HCT116 (cell line): ENCODE results near the gene AP1B1. TPM values are rescaled to one million over a fixed set of nuclear protein-coding genes. Genes with fewer than 3 reads are reported as not detected.

Experiments
- ATAC-seq: fragments of 200-7000 bp; cut with Tn5 transposase; 2 replicates; pipeline ENCODE4 v1.9.1; 2020; ENCODE audit warnings: mild to moderate bottlenecking, moderate library complexity
- BruUV-seq: library from RNA; stranded (reverse); fragments of 400-500 nt; replicated peaks from 2 replicates; lab custom pipeline; 2021; lab: Mats Ljungman, UMichigan
- CTCF ChIA-PET: fragments of 300-600 bp; sonication (Branson Sonifier 250); formaldehyde crosslinking; loops from one replicate; lab custom pipeline; 2021; ENCODE audit warnings: antibody characterized with exemption; lab: Charles Lee
- POLR2A ChIA-PET: fragments of 300-600, 350-600 bp; sonication (Branson Sonifier 250); formaldehyde crosslinking; loops from one replicate; lab custom pipeline; 2021; ENCODE audit warnings: antibody characterized with exemption; lab: Charles Lee
- RAD21 ChIA-PET, 2 experiments: fragments of 300-600 bp; sonication (Branson Sonifier 250); formaldehyde crosslinking; loops; one replicate each; lab custom pipeline; 2023; ENCODE audit warnings: low total read pairs in 2 of 2; ENCODE audit not compliant: uncharacterized antibody in 2 of 2, unreplicated experiment in 2 of 2, low non-redundant PET in 1 of 2; lab: Charles Lee
- DNase-seq: peaks from one replicate; pipeline ENCODE4 v3.0.0-alpha.2; 2010; ENCODE audit warnings: low read depth, low spot score
- H2AFZ ChIP-seq: fragments of 200-600 bp; shearing (Covaris generic), sonication (generic); 2 replicates; pipeline ENCODE4 v1.6.1; 2017; ENCODE audit warnings: low read depth, mixed run types, mixed read lengths, antibody characterized with exemption, low read length; ENCODE audit not compliant: poor library complexity, severe bottlenecking
- H3K27ac ChIP-seq: 2 replicates; pipeline ENCODE4 v1.5.1; 2012; ENCODE audit warnings: low read depth, low read length
- H3K27me3 ChIP-seq: fragments of 200-600 bp; sonication (generic); 2 replicates; pipeline ENCODE4 v1.6.1; 2016; ENCODE audit warnings: mixed run types, low read length, mixed read lengths; ENCODE audit not compliant: insufficient read depth
- H3K36me3 ChIP-seq, 2 experiments: fragments of 200-500 bp in 1 of 2; fragments of 200-600 bp in 1 of 2; sonication (Bioruptor generic) in 1 of 2; sonication (generic) in 1 of 2; 2 replicates each; pipeline versions ENCODE4 v1.5.1 to v1.6.1; 2014 to 2016; ENCODE audit warnings: low read length in 2 of 2, inconsistent platforms in 1 of 2, mixed read lengths in 1 of 2, mixed run types in 1 of 2; ENCODE audit not compliant: insufficient read depth in 2 of 2, control insufficient read depth in 1 of 2
- H3K4me1 ChIP-seq, 2 experiments: fragments of 200-600 bp in 1 of 2; sonication (generic) in 1 of 2; 2 replicates each; pipeline versions ENCODE4 v1.5.1 to v1.6.1; 2012 to 2017; ENCODE audit warnings: low read length in 2 of 2, inconsistent platforms in 1 of 2, mild to moderate bottlenecking in 1 of 2, mixed read lengths in 1 of 2, mixed run types in 1 of 2, moderate library complexity in 1 of 2; ENCODE audit not compliant: insufficient read depth in 2 of 2, control insufficient read depth in 1 of 2
- H3K4me2 ChIP-seq: fragments of 200-600 bp; sonication (generic); 2 replicates; pipeline ENCODE4 v1.6.1; 2017; ENCODE audit warnings: mixed run types, low read length, mixed read lengths
- H3K4me3 ChIP-seq, 2 experiments: fragments of 200-600 bp in 1 of 2; sonication (generic) in 1 of 2; replicated peaks in 1 of 2; 2 replicates each; pipeline ENCODE4 v1.5.1; 2011 to 2016; ENCODE audit warnings: low read length in 2 of 2, control low read depth in 1 of 2, low read depth in 1 of 2, mild to moderate bottlenecking in 1 of 2, mixed read lengths in 1 of 2, mixed run types in 1 of 2
- H3K79me2 ChIP-seq: fragments of 200-600 bp; sonication (generic); 2 replicates; pipeline ENCODE4 v1.6.1; 2017; ENCODE audit warnings: mild to moderate bottlenecking, mixed run types, low read length, moderate library complexity, mixed read lengths; ENCODE audit not compliant: insufficient read depth
- H3K9ac ChIP-seq: fragments of 200-600 bp; sonication (generic); 2 replicates; pipeline ENCODE4 v1.6.1; 2016; ENCODE audit warnings: low read length, mixed read lengths
- H3K9me2 ChIP-seq: fragments of 200-600 bp; sonication (generic), shearing (Covaris generic); 2 replicates; pipeline ENCODE4 v1.6.1; 2017; ENCODE audit warnings: mixed run types, mild to moderate bottlenecking, moderate library complexity; ENCODE audit not compliant: insufficient read depth
- H3K9me3 ChIP-seq, 2 experiments: fragments of 200-500 bp in 1 of 2; fragments of 200-600 bp in 1 of 2; sonication (Bioruptor generic) in 1 of 2; sonication (generic) in 1 of 2; 2 replicates each; pipeline ENCODE4 v1.6.1; 2014 to 2017; ENCODE audit warnings: low read length in 2 of 2, mixed read lengths in 2 of 2, inconsistent platforms in 1 of 2, low read depth in 1 of 2, mild to moderate bottlenecking in 1 of 2, mixed run types in 1 of 2, moderate library complexity in 1 of 2; ENCODE audit not compliant: control insufficient read depth in 1 of 2, insufficient read depth in 1 of 2
- H4K20me1 ChIP-seq: fragments of 200-600 bp; sonication (generic), shearing (Covaris generic); 2 replicates; pipeline ENCODE4 v1.6.1; 2017; ENCODE audit warnings: mixed run types, mild to moderate bottlenecking, moderate library complexity; ENCODE audit not compliant: insufficient read depth
- EGR1 ChIP-seq: IDR thresholded peaks from 2 replicates; pipeline ENCODE4 v1.6.1; 2012; ENCODE audit warnings: low read depth
- ELF1 ChIP-seq: IDR thresholded peaks from 2 replicates; pipeline ENCODE4 v1.6.1; 2012; ENCODE audit warnings: low read depth, borderline replicate concordance
- EZH2phosphoT487 ChIP-seq: fragments of 200-600 bp; IDR thresholded peaks from 2 replicates; pipeline ENCODE4 v1.6.1; 2018; ENCODE audit warnings: antibody characterized with exemption, borderline replicate concordance
- FOSL1 ChIP-seq: IDR thresholded peaks from 2 replicates; pipeline ENCODE4 v1.6.1; 2012; ENCODE audit warnings: low read depth
- POLR2A ChIP-seq: IDR thresholded peaks from 2 replicates; pipeline ENCODE4 v1.7.0; 2011; ENCODE audit warnings: borderline replicate concordance; ENCODE audit not compliant: insufficient read depth, insufficient read length; ENCODE audit errors: extremely low read depth
- RAD21 ChIP-seq: IDR thresholded peaks from 2 replicates; pipeline ENCODE4 v1.6.1; 2012; ENCODE audit warnings: low read depth, mild to moderate bottlenecking
- SP1 ChIP-seq: IDR thresholded peaks from 2 replicates; pipeline ENCODE4 v1.6.1; 2012; ENCODE audit warnings: low read depth
- TCF7L2 ChIP-seq: IDR thresholded peaks from 2 replicates; pipeline ENCODE4 v1.7.0; 2011; ENCODE audit warnings: borderline replicate concordance, inconsistent platforms; ENCODE audit not compliant: insufficient read depth, insufficient read length; ENCODE audit errors: extremely low read depth
- ZNF274 ChIP-seq: fragments of 200-500 bp; sonication (Bioruptor generic); IDR thresholded peaks from 2 replicates; pipeline ENCODE4 v1.6.1; 2014; ENCODE audit warnings: mild to moderate bottlenecking, low read depth, low read length, inconsistent platforms
- intact Hi-C: fragments of 100-400 bp; cut with micrococcal nuclease; formaldehyde crosslinking; loops from 2 replicates; pipeline ENCODE4 v1.10.0; 2022
- total RNA-seq: library from RNA; stranded (reverse); gene quantifications from one replicate; pipeline ENCODE4 v1.2.1, GENCODE V29; 2021; ENCODE audit not compliant: unreplicated experiment
- TF ChIP-seq, protein P1 (sequence below): IDR thresholded peaks from 2 replicates; pipeline ENCODE4 v1.6.1; 2012; ENCODE audit warnings: low read depth
- TF ChIP-seq, protein P2 (sequence below): IDR thresholded peaks from 2 replicates; pipeline ENCODE4 v1.6.1; 2012

AP1B1 gene
- total RNA-seq, 1 experiment from 2014 or later: 60.4 TPM

DNA sequence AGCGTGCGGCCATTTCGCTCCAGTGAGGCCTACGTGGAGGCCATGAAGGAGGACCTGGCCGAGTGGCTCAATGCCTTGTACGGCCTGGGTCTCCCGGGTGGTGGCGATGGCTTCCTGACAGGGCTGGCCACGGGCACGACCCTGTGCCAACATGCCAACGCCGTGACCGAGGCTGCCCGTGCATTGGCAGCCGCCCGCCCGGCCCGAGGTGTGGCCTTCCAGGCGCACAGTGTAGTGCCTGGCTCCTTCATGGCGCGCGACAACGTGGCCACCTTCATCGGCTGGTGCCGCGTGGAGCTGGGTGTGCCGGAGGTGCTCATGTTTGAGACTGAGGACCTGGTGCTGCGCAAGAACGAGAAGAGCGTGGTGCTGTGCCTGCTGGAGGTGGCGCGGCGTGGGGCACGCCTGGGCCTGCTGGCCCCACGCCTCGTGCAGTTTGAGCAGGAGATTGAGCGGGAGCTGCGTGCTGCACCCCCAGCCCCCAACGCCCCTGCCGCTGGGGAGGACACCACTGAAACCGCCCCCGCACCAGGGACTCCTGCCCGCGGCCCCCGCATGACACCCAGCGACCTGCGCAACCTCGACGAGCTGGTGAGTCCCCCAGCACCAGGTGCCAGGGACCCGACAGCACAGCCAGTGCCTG, 80.1 kb downstream of the AP1B1 start:
- H3K4me3 ChIP-seq: peak overlapping the region; percentile 74 to 84

DNA sequence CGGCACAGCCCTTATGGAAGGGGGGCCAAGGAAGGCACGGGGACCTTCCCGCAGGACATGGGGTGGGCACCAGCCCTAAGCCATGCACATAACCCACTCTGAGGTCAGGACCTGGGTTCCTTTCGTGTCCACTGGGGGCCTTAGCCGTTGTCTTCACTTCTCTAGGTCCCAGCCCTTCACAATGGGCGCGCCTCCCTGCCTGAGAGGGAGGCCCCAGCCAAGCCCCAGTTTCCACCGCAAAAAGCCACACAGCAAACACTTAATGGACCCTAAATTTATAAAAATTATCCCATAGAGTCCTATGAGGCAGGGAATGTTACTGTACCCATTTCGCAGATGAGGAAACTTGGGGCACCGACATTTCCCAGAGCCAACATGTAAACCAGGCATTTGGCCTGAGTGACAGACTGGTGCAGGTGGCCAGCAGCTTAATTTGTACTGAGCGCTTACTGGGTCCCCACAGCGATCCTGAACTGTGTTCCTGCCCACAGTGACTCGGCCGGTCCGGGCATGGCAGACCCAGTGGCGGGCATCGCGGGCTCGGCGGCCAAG, 80.7 kb downstream of the AP1B1 start:
- ChIA-PET CTCF (no interaction called here), POLR2A (no interaction called here), RAD21 (no interaction called here)
- Histone ChIP-seq H4K20me1 (no peaks in the 10 kb centered on the region), H3K27ac (peak overlapping the region; percentile 81), H3K9me2 (no peaks in the 10 kb centered on the region), H3K4me2 (peak overlapping the region; percentile 96), H3K79me2 (peaks cover 7% of the 10 kb centered on the region; the same call in 1 of the 2 replicates), H3K9ac (peak overlapping the region; percentile 73), H3K9me3 (no peaks in the 10 kb centered on the region), H3K4me3 (peak overlapping the region; percentile 74 to 84), H3K4me1 (peaks cover 45 to 68% of the 10 kb centered on the region in 2 experiments), H3K36me3 (no peaks in the 10 kb centered on the region), H3K27me3 (no peaks in the 10 kb centered on the region), H2AFZ (no peak overlapping the region)
- intact Hi-C loops: no loop called here
- TF ChIP-seq EZH2phosphoT487: no peak
- TF ChIP-seq, protein P1, sequence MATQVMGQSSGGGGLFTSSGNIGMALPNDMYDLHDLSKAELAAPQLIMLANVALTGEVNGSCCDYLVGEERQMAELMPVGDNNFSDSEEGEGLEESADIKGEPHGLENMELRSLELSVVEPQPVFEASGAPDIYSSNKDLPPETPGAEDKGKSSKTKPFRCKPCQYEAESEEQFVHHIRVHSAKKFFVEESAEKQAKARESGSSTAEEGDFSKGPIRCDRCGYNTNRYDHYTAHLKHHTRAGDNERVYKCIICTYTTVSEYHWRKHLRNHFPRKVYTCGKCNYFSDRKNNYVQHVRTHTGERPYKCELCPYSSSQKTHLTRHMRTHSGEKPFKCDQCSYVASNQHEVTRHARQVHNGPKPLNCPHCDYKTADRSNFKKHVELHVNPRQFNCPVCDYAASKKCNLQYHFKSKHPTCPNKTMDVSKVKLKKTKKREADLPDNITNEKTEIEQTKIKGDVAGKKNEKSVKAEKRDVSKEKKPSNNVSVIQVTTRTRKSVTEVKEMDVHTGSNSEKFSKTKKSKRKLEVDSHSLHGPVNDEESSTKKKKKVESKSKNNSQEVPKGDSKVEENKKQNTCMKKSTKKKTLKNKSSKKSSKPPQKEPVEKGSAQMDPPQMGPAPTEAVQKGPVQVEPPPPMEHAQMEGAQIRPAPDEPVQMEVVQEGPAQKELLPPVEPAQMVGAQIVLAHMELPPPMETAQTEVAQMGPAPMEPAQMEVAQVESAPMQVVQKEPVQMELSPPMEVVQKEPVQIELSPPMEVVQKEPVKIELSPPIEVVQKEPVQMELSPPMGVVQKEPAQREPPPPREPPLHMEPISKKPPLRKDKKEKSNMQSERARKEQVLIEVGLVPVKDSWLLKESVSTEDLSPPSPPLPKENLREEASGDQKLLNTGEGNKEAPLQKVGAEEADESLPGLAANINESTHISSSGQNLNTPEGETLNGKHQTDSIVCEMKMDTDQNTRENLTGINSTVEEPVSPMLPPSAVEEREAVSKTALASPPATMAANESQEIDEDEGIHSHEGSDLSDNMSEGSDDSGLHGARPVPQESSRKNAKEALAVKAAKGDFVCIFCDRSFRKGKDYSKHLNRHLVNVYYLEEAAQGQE: no peak
- no peak for TF ChIP-seq SP1
- TF ChIP-seq POLR2A: no peak
- no peak for TF ChIP-seq FOSL1
- TSS peak; percentile 33 for BruUV-seq
- DNase-seq (no peak), ATAC-seq (no peak)

More for the DNA sequence above, 80.1 kb downstream of the AP1B1 start:
- Histone ChIP-seq H2AFZ (no peak overlapping the region), H3K27me3 (no peaks in the 10 kb centered on the region), H3K9me3 (no peaks in the 10 kb centered on the region), H3K9me2 (no peaks in the 10 kb centered on the region), H3K79me2 (peaks cover 7% of the 10 kb centered on the region; the same call in 1 of the 2 replicates), H3K36me3 (no peaks in the 10 kb centered on the region), H3K4me2 (peak overlapping the region; percentile 96), H3K9ac (peak overlapping the region; percentile 73; the same call in 1 of the 2 replicates), H3K4me1 (peaks cover 40 to 63% of the 10 kb centered on the region in 2 experiments), H4K20me1 (no peaks in the 10 kb centered on the region), H3K27ac (peak overlapping the region; percentile 41; the same call in 1 of the 2 replicates)
- RAD21 ChIA-PET: no interaction called here
- CTCF ChIA-PET: no interaction called here
- TF ChIP-seq ELF1: no peak
- TF ChIP-seq TCF7L2: no peak
- TF ChIP-seq RAD21: no peak
- TF ChIP-seq EGR1: no peak
- no peak for TF ChIP-seq FOSL1
- TF ChIP-seq ZNF274: no peak
- TF ChIP-seq, protein P2, sequence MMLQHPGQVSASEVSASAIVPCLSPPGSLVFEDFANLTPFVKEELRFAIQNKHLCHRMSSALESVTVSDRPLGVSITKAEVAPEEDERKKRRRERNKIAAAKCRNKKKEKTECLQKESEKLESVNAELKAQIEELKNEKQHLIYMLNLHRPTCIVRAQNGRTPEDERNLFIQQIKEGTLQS: no peak
- no TSS peak for BruUV-seq
- POLR2A ChIA-PET: no interaction called here
- DNase-seq (no peak), ATAC-seq (no peak)
- intact Hi-C loops: no loop called here
